T1000 (cell line): ENCODE data around the gene PAQR9.
A peak's percentile ranks its signal among the peaks of the same experiment; 100 is the strongest.

ENCODE experiments used
- DNase-seq: peaks from one replicate; lab custom pipeline; 2025; ENCODE audit warnings: mixed read lengths; lab: John Stamatoyannopoulos, UW

Gene PAQR9

DNA sequence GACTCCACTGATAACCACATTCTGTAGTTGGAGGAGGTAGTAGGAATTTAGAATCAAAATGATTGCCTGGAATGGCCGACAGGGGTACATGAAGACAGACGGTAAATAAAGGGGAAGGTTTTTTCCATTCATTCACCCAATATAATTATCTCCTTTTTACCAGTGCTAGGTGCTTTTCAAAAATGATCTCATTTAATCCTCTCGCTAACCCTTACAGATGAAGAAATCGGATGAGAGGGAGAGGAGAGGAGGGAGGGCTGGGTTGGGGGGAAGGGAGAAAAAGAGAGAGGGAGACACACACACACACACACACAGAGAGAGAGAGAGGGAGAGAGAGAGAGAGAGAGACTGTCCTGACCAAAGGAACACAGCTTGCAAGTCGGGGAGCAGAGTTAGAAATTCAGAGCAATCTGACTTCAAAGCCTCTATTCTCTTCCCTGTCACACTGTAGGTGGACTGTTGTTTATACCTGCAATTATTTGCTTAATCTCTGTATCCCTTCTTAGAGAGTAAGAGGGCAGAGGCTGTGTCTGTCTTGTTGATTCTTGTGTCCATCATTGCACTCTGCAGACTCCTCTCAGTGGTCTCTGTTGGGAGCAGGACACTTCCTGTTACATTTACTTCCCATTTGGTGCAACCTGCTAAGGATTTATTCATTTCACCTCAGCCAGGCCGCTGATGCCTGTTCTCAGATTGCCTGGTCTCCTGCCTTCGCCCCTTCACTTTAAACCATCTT, 18.7 kb upstream of the PAQR9 start:
- DNase-seq = no peak

GRCh38 chr3:142981108-142981507, 17.6 kb upstream of the PAQR9 start:
- no peak for DNase-seq

- no peak for DNase-seq
These were observed 13.9 kb upstream of the PAQR9 start for GRCh38 chr3:142977399-142977728.

GRCh38 chr3:142976621-142977398, 13.3 kb upstream of the PAQR9 start:
- peak; percentile 84 for DNase-seq

GRCh38 chr3:142975316-142975995, 12.0 kb upstream of the PAQR9 start:
- no peak for DNase-seq

DNA sequence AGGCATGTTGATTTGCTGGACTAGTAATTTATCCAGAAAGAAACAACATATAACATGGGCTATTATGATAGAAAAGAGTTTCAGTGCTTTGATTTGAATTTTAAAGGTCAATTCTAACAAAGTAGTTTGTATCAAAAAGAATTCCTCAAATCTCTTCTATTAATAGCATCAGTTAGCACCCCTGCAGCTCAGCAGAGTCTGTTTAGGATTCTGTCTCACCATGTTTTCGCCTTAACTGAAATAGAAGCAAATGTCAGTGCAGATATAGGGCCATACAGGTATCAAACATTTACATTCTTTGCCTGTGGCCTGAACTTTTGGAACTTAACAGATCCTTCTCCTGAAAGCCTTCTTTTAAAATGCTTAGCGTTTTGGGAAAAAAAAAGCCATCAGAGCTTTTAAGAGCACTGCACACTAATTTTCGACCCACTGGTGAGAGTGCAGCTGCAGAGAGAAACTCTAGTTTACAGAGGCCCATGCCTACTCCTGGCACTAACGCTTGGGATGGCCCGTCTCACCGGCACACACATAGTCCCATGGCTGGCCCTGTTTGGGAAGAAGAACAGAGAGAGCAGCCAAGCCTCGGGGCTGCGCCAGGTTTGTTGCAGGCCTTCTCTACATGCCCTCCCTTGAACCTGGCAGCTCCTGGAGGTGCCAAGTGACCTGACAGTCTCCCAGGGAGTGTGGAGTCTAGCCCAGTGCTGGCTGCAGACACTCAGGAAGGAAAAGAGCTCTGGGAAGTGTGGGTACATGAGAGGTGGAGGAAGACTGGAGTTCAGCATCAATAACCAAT, 9.9 kb upstream of the PAQR9 start:
- no peak for DNase-seq

DNA sequence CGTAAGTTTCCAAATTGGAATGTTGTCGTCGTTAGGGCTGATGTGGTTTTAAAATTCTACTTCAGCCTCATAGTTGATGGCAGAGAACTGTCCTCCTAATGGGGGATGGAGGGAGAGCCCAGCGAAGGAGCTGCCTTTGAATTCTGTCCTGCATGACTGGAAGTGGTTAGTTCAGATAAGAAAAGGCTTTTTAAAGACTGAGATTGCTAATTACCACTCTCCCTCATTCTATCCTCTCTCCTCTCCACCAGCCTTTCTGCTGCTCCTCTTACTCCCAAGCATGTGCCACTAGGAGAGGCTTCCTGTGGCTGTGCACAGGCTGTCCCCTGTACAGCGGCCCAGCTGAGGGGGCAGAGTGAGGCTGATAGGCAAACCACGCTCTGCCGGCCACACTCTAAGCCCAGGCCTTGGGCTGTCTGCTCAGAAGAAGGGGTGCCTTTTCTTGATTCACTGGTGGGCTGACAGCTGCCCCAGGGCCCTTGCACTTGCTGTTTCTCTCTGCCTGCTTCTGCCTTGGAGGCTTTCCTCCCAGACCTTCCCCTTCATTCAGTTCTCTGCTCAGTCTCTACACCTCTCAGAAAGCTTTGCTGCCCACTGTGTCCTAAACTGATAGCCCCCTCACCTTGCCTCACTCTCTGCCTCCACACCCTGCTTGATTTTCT, 8.7 kb upstream of the PAQR9 start:
- DNase-seq = no peak

DNA sequence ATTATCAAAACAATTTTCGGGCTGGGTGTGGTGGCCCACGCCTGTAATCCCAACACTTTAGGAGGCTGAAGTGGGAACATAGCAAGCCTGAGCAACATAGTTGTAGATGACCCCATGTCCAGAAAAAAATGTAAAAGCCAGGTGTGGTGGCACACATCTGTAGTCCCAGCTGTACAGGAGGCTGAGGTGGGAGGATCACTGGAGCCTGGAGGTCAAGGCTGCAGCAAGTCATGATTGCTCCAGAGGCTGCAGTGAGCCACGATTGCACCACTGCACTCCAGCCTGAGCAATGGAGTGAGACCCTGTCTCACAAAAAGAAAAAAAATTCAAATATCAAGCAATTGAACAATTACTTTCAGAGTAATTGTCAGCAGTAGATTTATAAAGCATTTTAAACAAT, 8.0 kb upstream of the PAQR9 start:
- no peak for DNase-seq

- no peak for DNase-seq
These were observed 5.0 kb upstream of the PAQR9 start for GRCh38 chr3:142968319-142969025.

DNA sequence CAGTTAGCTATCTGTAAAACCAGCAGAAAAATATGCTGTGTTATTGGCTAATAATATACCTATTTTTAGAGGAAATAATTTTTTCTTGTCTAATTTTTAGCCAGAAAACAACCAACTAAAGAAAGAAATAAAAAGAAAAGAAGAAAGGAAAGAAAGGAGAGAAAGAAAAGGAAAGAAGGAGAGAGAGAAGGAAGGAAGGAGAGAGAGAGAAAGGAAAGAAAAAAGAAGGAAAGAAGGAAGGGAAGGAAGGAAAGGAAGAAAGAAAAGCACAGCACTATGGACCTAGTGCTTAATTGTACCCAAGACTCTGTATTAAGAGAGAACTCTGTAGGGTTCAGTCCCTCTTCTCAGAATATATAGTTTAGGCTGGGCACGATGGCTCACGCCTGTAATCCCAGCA, 3.3 kb upstream of the PAQR9 start:
- DNase-seq = no peak

- no peak for DNase-seq
These were observed 2.1 kb upstream of the PAQR9 start for GRCh38 chr3:142965581-142965980.

- no peak for DNase-seq
These were observed 299 bp downstream of the PAQR9 start for GRCh38 chr3:142963234-142963515.

DNA sequence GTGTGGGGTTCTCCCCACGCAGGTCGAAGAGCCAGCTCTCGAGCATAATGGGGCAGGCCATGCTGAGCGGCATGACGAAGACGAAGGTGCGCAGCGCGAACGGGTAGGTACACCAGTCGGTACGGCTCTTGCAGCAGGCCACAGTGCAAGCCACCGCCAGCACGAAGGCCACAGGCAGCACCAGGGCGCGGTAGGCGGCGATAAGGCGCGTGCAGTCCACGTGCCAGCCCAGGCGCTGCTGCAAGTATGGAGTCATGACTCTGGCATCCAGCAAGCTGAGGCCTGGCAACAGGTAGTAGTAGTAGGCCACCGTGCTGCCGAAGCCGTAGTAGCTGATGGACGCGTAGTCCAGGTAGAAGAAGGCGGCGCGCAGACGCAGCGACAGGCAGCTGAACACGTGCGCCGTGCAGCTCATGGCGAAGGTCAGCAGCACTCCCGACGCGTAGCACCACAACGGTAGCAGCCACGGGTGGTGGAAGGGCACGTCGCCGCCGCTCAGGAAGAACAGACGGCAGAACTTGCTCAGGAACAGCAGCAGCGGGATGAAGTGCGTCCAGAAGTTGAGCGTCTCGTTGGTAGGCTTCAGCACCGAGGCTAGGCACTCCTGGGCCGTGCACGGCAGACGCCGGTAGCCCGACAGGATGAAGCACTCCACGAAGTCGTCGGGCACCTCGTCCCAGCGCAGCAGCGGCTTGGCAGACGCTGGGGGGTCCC, 797 bp downstream of the PAQR9 start:
- DNase-seq = no peak

DNA sequence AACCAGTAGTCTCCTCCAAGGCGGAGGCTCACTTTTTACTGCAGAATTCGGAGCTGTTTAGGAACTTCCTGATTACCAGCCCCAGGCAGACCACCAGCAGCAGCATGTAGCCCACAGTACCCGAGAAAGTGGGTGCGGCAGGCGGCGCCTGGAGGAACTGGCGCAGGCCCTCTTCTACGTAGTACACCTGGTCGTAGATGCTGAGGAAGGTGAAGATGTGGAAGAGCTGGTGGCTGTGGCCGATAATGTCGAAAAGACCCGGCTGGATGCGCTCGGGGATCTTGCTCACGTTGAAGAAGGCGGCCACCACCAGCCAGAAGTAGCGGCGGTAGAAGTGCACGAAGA, 1.3 kb downstream of the PAQR9 start:
- DNase-seq = no peak

DNA sequence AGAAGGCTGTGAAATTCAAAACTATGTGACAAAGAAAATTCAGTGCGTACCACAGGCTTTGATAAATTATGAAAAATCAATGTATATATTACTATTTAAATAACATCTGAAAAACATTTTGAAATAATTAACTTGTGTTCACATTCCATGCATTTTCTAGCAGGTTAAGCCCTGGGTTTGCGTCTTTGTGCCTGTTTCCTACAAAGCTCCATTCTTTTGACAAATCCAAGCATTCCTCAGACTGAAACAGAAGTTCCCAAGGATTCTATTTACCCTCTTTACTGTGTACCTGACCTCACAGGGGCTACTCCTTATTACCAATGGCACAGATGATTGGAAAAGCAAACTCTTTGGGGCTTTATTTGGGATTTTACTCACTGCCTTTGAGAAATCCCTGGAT, 1.9 kb downstream of the PAQR9 start:
- no peak for DNase-seq

GRCh38 chr3:142960322-142960850, 3.1 kb downstream of the PAQR9 start:
- no peak for DNase-seq

DNA sequence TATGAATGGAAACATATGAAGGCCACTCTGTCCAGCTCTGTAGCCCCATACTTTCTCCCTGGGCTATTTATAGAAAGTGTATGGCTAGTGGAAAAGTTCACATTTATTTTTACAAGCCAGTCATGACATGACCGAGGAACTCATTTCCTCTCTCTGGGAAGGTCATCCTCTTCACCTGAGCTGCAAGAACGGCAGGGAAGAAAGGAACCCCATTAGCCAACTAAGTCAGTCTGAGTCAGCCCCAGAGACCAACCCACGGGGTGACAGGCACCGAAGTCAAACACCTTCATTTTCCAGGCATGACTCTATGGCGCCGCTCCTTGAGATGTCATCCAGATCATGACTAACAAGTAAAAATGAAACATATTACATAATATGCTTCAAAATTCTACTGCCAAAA, 4.8 kb downstream of the PAQR9 start:
- no peak for DNase-seq

GRCh38 chr3:142953443-142953842, 10.0 kb downstream of the PAQR9 start:
- DNase-seq = no peak

DNA sequence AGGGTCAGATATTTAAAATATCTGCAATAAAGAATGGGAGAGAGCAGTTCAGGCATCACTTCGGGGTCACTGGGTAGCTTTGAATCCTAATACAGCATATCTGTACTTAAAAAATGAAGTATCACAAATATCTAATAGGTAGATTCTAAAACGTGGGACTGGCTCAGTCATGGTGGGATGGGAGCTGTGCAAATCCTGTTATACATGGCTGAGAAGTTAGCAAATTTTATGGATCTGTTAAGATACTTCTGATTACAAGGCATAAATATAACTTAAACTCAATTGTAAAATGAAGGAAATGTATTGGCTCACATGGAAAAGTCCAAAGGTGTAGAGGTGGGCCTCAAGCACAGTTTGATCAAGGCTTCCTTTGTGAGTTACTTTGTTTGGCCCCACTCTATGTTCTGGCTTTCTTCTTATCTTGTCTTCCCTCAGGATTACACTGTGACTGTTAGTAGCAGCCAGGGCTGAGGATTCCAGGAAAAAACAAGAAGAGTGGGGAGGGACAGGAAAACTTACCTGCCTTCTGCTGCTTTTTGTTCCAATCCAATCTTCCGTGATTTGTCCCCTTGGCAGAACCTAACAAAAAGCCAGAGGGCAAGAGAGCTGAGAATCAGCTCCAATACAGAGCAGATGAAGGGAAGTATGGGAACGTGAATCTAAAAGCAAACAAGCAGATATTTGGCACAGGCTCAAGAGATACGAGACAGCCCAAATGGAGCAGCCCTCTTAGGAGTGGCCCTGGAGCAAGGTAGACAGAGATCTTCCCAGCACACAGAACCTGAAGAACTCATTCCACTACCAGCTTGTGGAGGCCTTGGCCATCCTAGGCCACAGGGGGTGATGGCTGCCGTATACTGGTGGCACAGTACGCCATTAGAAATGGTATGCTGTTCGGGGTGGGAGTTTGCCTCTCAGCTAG, 10.9 kb downstream of the PAQR9 start:
- no peak for DNase-seq

GRCh38 chr3:142951794-142952193, 11.7 kb downstream of the PAQR9 start:
- no peak for DNase-seq
